ENCODE measurements around the gene GLS.
"Not testable (repeated sequence)": the region's sequence is repeated elsewhere in the genome, so short reads cannot be mapped to it uniquely, and the experiment has no call there.

GLS gene

GRCh38 chr2:190856985-190857384 is 23.6 kb upstream of the GLS start:
- H3K27ac ChIP-seq: no peak overlapping the region
- TF ChIP-seq ZFX (IDR thresholded peaks at IDR 0.05; ENCODE audit: borderline replicate concordance) (no peak), CTCF (IDR thresholded peaks at IDR 0.05) (no peak)

DNA sequence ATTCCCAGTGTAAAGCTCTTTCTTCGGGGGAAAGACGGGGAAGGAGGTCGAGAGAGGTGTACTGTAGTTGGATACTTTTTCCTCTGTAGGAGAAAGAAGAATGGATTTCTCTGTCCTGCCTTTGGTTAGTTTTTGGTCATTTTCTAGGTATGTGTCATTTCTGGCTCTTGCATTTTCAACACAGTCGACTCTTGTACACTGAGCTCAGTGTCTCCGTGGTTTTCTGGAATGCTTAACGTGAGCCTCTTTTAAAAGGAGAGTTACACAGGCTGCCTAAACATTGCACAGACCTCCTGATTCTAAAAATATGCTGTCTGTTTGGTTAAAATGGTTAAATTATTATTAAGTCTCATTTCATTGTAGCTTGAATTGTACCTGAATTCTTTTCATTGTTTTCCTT is 21.8 kb upstream of the GLS start:
- H3K27ac ChIP-seq: no peak overlapping the region
- TF ChIP-seq ZFX (IDR thresholded peaks at IDR 0.05; ENCODE audit: borderline replicate concordance) (no peak), CTCF (IDR thresholded peaks at IDR 0.05) (no peak)

- H3K27ac ChIP-seq: no peak overlapping the region
Measured at GRCh38 chr2:190859347-190860297, 21.0 kb upstream of the GLS start.

GRCh38 chr2:190860985-190861680 is 19.5 kb upstream of the GLS start:
- no peak overlapping the region for H3K27ac ChIP-seq
- TF ChIP-seq CTCF (IDR thresholded peaks at IDR 0.05) (no peak), ZFX (IDR thresholded peaks at IDR 0.05; ENCODE audit: borderline replicate concordance) (no peak)

More at GRCh38 chr2:190859347-190860297, 21.0 kb upstream of the GLS start:
- no peak for TF ChIP-seq CTCF (IDR thresholded peaks at IDR 0.05)
- TF ChIP-seq ZFX (IDR thresholded peaks at IDR 0.05; ENCODE audit: borderline replicate concordance): no peak

- not testable (repeated sequence) for H3K27ac ChIP-seq
Measured at GRCh38 chr2:190862128-190862527, 18.5 kb upstream of the GLS start.

- TF ChIP-seq CTCF (IDR thresholded peaks at IDR 0.05): no peak
- TF ChIP-seq ZFX (IDR thresholded peaks at IDR 0.05; ENCODE audit: borderline replicate concordance): no peak
- H3K27ac ChIP-seq: no peak overlapping the region
Measured at GRCh38 chr2:190862571-190862991, 18.0 kb upstream of the GLS start.

- H3K27ac ChIP-seq: no peak overlapping the region
- TF ChIP-seq CTCF (IDR thresholded peaks at IDR 0.05): no peak
- TF ChIP-seq ZFX (IDR thresholded peaks at IDR 0.05; ENCODE audit: borderline replicate concordance): no peak
Measured at GRCh38 chr2:190863946-190864345, 16.7 kb upstream of the GLS start.

Data from 22Rv1 (cell line).